Measurements from ENCODE around the gene REEP3. TPM values are rescaled to one million over a fixed set of nuclear protein-coding genes. Genes with fewer than 3 reads are reported as not detected.

Gene REEP3
- total and polyA plus RNA-seq, 2 donors (not counting 1 experiment from before 2014, with no cell fraction given): 2.2 to 8.8 TPM

DNA sequence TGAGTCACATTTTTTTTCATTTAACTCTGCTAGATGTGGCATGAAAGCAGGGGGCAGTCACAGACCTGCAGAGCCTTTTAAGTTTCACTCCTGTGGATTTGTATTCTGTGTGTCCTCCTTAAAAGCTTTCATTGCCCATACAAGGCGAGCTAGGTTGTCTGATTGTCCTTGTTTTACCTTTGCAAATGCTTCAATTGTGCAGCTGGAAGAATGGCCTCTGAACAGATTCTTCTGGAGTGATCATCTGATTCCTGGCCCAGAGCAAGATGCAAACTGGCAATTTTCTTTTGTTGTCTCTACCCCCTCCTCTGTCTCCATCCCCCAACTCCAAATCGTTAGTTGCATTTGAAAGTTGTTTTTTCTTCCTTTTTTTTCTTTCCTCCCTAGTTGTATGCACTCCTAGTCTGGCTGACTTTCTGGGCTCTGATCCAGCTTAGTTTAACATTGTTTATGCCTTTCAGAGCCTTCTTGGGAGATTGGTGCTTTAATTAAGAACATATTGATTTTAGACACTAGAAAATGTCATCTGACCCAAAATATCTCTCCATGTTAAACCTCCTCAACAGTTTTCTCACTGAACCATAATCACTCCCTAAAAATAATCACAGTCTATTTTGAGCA is 150.2 kb downstream of the REEP3 start:
- no peaks in the 10 kb centered on the region for H3K9me3 Mint-ChIP-seq (ENCODE audit: insufficient read depth)

DNA sequence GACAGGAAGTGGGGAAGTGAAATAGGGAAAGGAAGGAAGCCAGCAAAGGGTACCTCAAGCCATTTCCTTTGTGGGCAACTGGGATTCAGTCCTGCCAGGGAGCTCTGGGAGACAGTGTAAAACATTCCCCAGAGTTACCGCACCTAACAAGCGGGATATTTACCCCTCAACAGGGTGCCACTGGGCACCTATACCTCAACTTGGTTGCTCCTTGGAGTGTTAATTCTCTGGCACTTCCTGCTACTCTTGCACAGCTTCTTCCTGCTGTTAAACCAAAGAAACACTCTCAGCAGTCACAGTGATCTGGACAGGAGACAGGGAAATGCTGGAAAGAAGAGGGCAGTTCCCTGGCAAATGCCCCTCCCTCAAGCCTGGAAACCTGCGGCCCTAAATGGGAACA is 151.3 kb downstream of the REEP3 start:
- H2AFZ ChIP-seq (ENCODE audit: insufficient read depth, low read depth, low read length, poor library complexity, severe bottlenecking): no peak overlapping the region

More for the DNA sequence above, 150.2 kb downstream of the REEP3 start:
- no peak for DNase-seq
- Mint-ChIP-seq H3K27me3 (no peaks in the 10 kb centered on the region), H3K27ac (no peak overlapping the region), H3K4me1 (no peaks in the 10 kb centered on the region), H3K4me3 (no peak overlapping the region)
- no peaks in the 10 kb centered on the region for H3K27me3 ChIP-seq (replicated peaks in 1 of 4; ENCODE audit: control extremely low read depth in 1 of 4, control insufficient read depth in 3 of 4, insufficient read depth in 4 of 4, low read length in 3 of 4)
- ChIA-PET POLR2A (no interaction called here), CTCF (no interaction called here)
- ATAC-seq (ENCODE audit: low read depth): no peak
- no peaks in the 10 kb centered on the region for H3K79me2 ChIP-seq (ENCODE audit: control insufficient read depth, insufficient read depth, low read length)
- H3K27ac ChIP-seq (ENCODE audit: low read length in 2 of 2): no peak overlapping the region
- intact Hi-C loops (cut with micrococcal nuclease): no loop called here
- H3K4me1 ChIP-seq (ENCODE audit: control insufficient read depth in 2 of 2, insufficient read depth in 2 of 2, low read length in 2 of 2): no peaks in the 10 kb centered on the region
- no peak overlapping the region for H3K9ac ChIP-seq (ENCODE audit: low read length)
- H3K4me3 ChIP-seq (ENCODE audit: control extremely low read depth in 1 of 5, extremely low read depth in 1 of 5, insufficient read depth in 1 of 5, low read depth in 2 of 5, low read length in 4 of 5): no peak overlapping the region
- H3K36me3 ChIP-seq (replicated peaks in 1 of 2; ENCODE audit: control extremely low read depth in 1 of 2, control insufficient read depth in 1 of 2, extremely low read depth in 1 of 2, insufficient read depth in 2 of 2, low read length in 1 of 2): no peaks in the 10 kb centered on the region
- no peak overlapping the region for H2AFZ ChIP-seq (ENCODE audit: insufficient read depth, low read depth, low read length, poor library complexity, severe bottlenecking)
- no peaks in the 10 kb centered on the region for H4K20me1 ChIP-seq (ENCODE audit: control insufficient read depth, insufficient read depth, low read length, poor library complexity, severe bottlenecking)
- H3K9me3 ChIP-seq (ENCODE audit: control extremely low read depth in 1 of 3, control insufficient read depth in 2 of 3, insufficient read depth in 1 of 3, low read length in 2 of 3): no peaks in the 10 kb centered on the region
- no peak for TF ChIP-seq EZH2 (IDR thresholded peaks at IDR 0.05; ENCODE audit: borderline replicate concordance, insufficient read depth, low read depth, low read length, poor library complexity, severe bottlenecking)
- TF ChIP-seq, protein P1, sequence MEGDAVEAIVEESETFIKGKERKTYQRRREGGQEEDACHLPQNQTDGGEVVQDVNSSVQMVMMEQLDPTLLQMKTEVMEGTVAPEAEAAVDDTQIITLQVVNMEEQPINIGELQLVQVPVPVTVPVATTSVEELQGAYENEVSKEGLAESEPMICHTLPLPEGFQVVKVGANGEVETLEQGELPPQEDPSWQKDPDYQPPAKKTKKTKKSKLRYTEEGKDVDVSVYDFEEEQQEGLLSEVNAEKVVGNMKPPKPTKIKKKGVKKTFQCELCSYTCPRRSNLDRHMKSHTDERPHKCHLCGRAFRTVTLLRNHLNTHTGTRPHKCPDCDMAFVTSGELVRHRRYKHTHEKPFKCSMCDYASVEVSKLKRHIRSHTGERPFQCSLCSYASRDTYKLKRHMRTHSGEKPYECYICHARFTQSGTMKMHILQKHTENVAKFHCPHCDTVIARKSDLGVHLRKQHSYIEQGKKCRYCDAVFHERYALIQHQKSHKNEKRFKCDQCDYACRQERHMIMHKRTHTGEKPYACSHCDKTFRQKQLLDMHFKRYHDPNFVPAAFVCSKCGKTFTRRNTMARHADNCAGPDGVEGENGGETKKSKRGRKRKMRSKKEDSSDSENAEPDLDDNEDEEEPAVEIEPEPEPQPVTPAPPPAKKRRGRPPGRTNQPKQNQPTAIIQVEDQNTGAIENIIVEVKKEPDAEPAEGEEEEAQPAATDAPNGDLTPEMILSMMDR (IDR thresholded peaks at IDR 0.05): no peak
- WGBS (ENCODE audit: insufficient coverage): 100% methylated on average over 1 of the region's 2 CpGs
- H3K4me2 ChIP-seq (replicated peaks; ENCODE audit: low read depth, low read length, poor library complexity, severe bottlenecking): no peak overlapping the region

More for the DNA sequence above, 151.3 kb downstream of the REEP3 start:
- Histone ChIP-seq H3K4me1 (ENCODE audit: control insufficient read depth in 2 of 2, insufficient read depth in 2 of 2, low read length in 2 of 2) (no peaks in the 10 kb centered on the region), H3K27me3 (replicated peaks in 1 of 4; ENCODE audit: control extremely low read depth in 1 of 4, control insufficient read depth in 3 of 4, insufficient read depth in 4 of 4, low read length in 3 of 4) (no peaks in the 10 kb centered on the region), H3K4me2 (replicated peaks; ENCODE audit: low read depth, low read length, poor library complexity, severe bottlenecking) (no peak overlapping the region), H3K79me2 (ENCODE audit: control insufficient read depth, insufficient read depth, low read length) (no peaks in the 10 kb centered on the region), H3K9me3 (ENCODE audit: control extremely low read depth in 1 of 3, control insufficient read depth in 2 of 3, insufficient read depth in 1 of 3, low read length in 2 of 3) (no peaks in the 10 kb centered on the region), H3K27ac (ENCODE audit: low read length in 2 of 2) (no peak overlapping the region), H3K4me3 (ENCODE audit: control extremely low read depth in 1 of 5, extremely low read depth in 1 of 5, insufficient read depth in 1 of 5, low read depth in 2 of 5, low read length in 4 of 5) (no peak overlapping the region), H3K36me3 (replicated peaks in 1 of 2; ENCODE audit: control extremely low read depth in 1 of 2, control insufficient read depth in 1 of 2, extremely low read depth in 1 of 2, insufficient read depth in 2 of 2, low read length in 1 of 2) (no peaks in the 10 kb centered on the region), H3K9ac (ENCODE audit: low read length) (no peak overlapping the region), H4K20me1 (ENCODE audit: control insufficient read depth, insufficient read depth, low read length, poor library complexity, severe bottlenecking) (no peaks in the 10 kb centered on the region)
- TF ChIP-seq EZH2 (IDR thresholded peaks at IDR 0.05; ENCODE audit: borderline replicate concordance, insufficient read depth, low read depth, low read length, poor library complexity, severe bottlenecking): no peak
- TF ChIP-seq, protein P1 (IDR thresholded peaks at IDR 0.05): no peak
- H3K9me3 Mint-ChIP-seq (ENCODE audit: insufficient read depth): no peaks in the 10 kb centered on the region
- no peaks in the 10 kb centered on the region for H3K27me3 Mint-ChIP-seq
- intact Hi-C loops (cut with micrococcal nuclease): no loop called here
- 97% methylated on average over 3 of the region's 3 CpGs for WGBS (ENCODE audit: insufficient coverage)
- no peak for DNase-seq
- ChIA-PET CTCF (no interaction called here), POLR2A (no interaction called here)
- H3K4me1 Mint-ChIP-seq: no peaks in the 10 kb centered on the region
- no peak overlapping the region for H3K4me3 Mint-ChIP-seq
- H3K27ac Mint-ChIP-seq: no peak overlapping the region
- ATAC-seq (ENCODE audit: low read depth): no peak

Data from B cell (primary cell).